BLaER1 treated with 17β-estradiol and CSF1 and Interleukin-3, amounts not matched to agents 10 nM and 100 nM (cell line): ENCODE data around the gene DIS3L2.

Experiments used
- H3K27ac ChIP-seq, 11 experiments: shearing (Covaris generic); formaldehyde crosslinking; 2 replicates each; pipeline ENCODE4 v1.8.1; 2022
- H3K27me3 ChIP-seq, 11 experiments: shearing (Covaris generic); formaldehyde crosslinking; 2 replicates each; pipeline ENCODE4 v1.8.1; 2022
- H3K36me3 ChIP-seq, 11 experiments: shearing (Covaris generic); formaldehyde crosslinking; 2 replicates each; pipeline ENCODE4 v1.8.1; 2022
- H3K4me1 ChIP-seq, 10 experiments: shearing (Covaris generic); formaldehyde crosslinking; 2 replicates each; pipeline ENCODE4 v1.8.1; 2022
- H3K4me2 ChIP-seq, 11 experiments: shearing (Covaris generic); formaldehyde crosslinking; 2 replicates each; pipeline ENCODE4 v1.8.1; 2022
- H3K4me3 ChIP-seq, 10 experiments: shearing (Covaris generic); formaldehyde crosslinking; 2 replicates each; pipeline ENCODE4 v1.8.1; 2022
- H3K9ac ChIP-seq, 11 experiments: shearing (Covaris generic); formaldehyde crosslinking; 2 replicates each; pipeline ENCODE4 v1.8.1; 2022
- H3K9me3 ChIP-seq, 11 experiments: shearing (Covaris generic); formaldehyde crosslinking; replicated peaks in 1 of 11; 2 replicates each; pipeline ENCODE4 v1.8.1; 2022
- H4K20me1 ChIP-seq, 11 experiments: shearing (Covaris generic); formaldehyde crosslinking; 2 replicates each; pipeline ENCODE4 v1.8.1; 2022
- Cebpa-rat ChIP-seq, 11 experiments: shearing (Covaris generic); IDR thresholded peaks; 2 replicates each; pipeline ENCODE4 v1.8.1; 2022

DIS3L2 gene

GRCh38 chr2:232207174-232207573 lies 245.7 kb downstream of the DIS3L2 start:
- Histone ChIP-seq H3K9ac (no peak overlapping the region), H3K4me3 (no peak overlapping the region), H3K27me3 (no peaks in the 10 kb centered on the region), H3K36me3 (peaks cover 12 to 56% (median 39%) of the 10 kb centered on the region in 11 experiments), H3K4me2 (no peak overlapping the region), H3K9me3 (no peaks in the 10 kb centered on the region), H3K4me1 (peaks cover 8 to 14% (median 10%) of the 10 kb centered on the region in 10 experiments), H3K27ac (no peak overlapping the region), H4K20me1 (peaks cover 0 to 6% (median 0%) of the 10 kb centered on the region in 11 experiments; a peak in 1 of 22 replicates)
- no peak for TF ChIP-seq Cebpa-rat (IDR thresholded peaks at IDR 0.05)

- no peak overlapping the region for H3K9ac ChIP-seq
- TF ChIP-seq Cebpa-rat (IDR thresholded peaks at IDR 0.05) = no peak
- H4K20me1 ChIP-seq = peaks cover 0 to 12% (median 0%) of the 10 kb centered on the region in 11 experiments; a peak in 2 of 22 replicates
- H3K4me3 ChIP-seq = no peak overlapping the region
- peaks cover 16 to 27% (median 20%) of the 10 kb centered on the region in 10 experiments for H3K4me1 ChIP-seq
- H3K27me3 ChIP-seq = no peaks in the 10 kb centered on the region
- no peak overlapping the region for H3K4me2 ChIP-seq
- H3K27ac ChIP-seq = no peak overlapping the region
- H3K36me3 ChIP-seq = peaks cover 15 to 51% (median 33%) of the 10 kb centered on the region in 11 experiments
- no peaks in the 10 kb centered on the region for H3K9me3 ChIP-seq
These were observed 248.8 kb downstream of the DIS3L2 start for GRCh38 chr2:232210306-232210705.

GRCh38 chr2:232211743-232212686 lies 250.5 kb downstream of the DIS3L2 start:
- H3K9me3 ChIP-seq = no peaks in the 10 kb centered on the region
- H3K4me1 ChIP-seq = peaks cover 16 to 27% (median 20%) of the 10 kb centered on the region in 10 experiments
- no peak; a peak in 1 of 22 replicates for TF ChIP-seq Cebpa-rat (IDR thresholded peaks at IDR 0.05)
- no peak overlapping the region for H3K27ac ChIP-seq
- peaks cover 0 to 19% (median 0%) of the 10 kb centered on the region in 11 experiments; a peak in 2 of 22 replicates for H4K20me1 ChIP-seq
- H3K27me3 ChIP-seq = no peaks in the 10 kb centered on the region
- H3K36me3 ChIP-seq = peaks cover 15 to 58% (median 35%) of the 10 kb centered on the region in 11 experiments
- no peak overlapping the region for H3K4me3 ChIP-seq
- H3K9ac ChIP-seq = no peak overlapping the region
- peak overlapping the region; percentile 50 to 83 (median 73) for H3K4me2 ChIP-seq

- Histone ChIP-seq H3K4me1 (peaks cover 16 to 27% (median 20%) of the 10 kb centered on the region in 10 experiments), H3K9ac (no peak overlapping the region), H3K27me3 (no peaks in the 10 kb centered on the region), H3K4me2 (peak overlapping the region in 5 of 11 experiments; percentile 58 to 79 (median 71); a peak in 3 of 22 replicates), H3K4me3 (no peak overlapping the region), H3K36me3 (peaks cover 15 to 67% (median 44%) of the 10 kb centered on the region in 11 experiments), H3K27ac (no peak overlapping the region), H3K9me3 (no peaks in the 10 kb centered on the region), H4K20me1 (peaks cover 0 to 19% (median 0%) of the 10 kb centered on the region in 11 experiments; a peak in 2 of 22 replicates)
- TF ChIP-seq Cebpa-rat (IDR thresholded peaks at IDR 0.05) = no peak
These were observed 251.7 kb downstream of the DIS3L2 start for GRCh38 chr2:232213176-232213575.

- Histone ChIP-seq H3K4me2 (no peak overlapping the region), H3K4me3 (no peak overlapping the region), H3K27me3 (no peaks in the 10 kb centered on the region), H4K20me1 (peaks cover 0 to 19% (median 0%) of the 10 kb centered on the region in 11 experiments; a peak in 3 of 22 replicates), H3K9ac (no peak overlapping the region), H3K4me1 (peaks cover 21 to 34% (median 24%) of the 10 kb centered on the region in 10 experiments), H3K27ac (no peak overlapping the region), H3K9me3 (no peaks in the 10 kb centered on the region), H3K36me3 (peaks cover 15 to 66% (median 46%) of the 10 kb centered on the region in 11 experiments)
- TF ChIP-seq Cebpa-rat (IDR thresholded peaks at IDR 0.05) = no peak
These were observed 252.5 kb downstream of the DIS3L2 start for GRCh38 chr2:232214053-232214452.

- Histone ChIP-seq H3K4me2 (no peak overlapping the region), H3K27ac (no peak overlapping the region), H3K9me3 (no peaks in the 10 kb centered on the region), H3K27me3 (no peaks in the 10 kb centered on the region), H3K4me1 (peaks cover 30 to 41% (median 33%) of the 10 kb centered on the region in 10 experiments), H3K36me3 (peaks cover 3 to 48% (median 30%) of the 10 kb centered on the region in 11 experiments; a peak in 19 of 22 replicates), H4K20me1 (peaks cover 0 to 19% (median 0%) of the 10 kb centered on the region in 11 experiments; a peak in 3 of 22 replicates), H3K4me3 (no peak overlapping the region), H3K9ac (no peak overlapping the region)
- no peak for TF ChIP-seq Cebpa-rat (IDR thresholded peaks at IDR 0.05)
These were observed 254.5 kb downstream of the DIS3L2 start for GRCh38 chr2:232216028-232216427.

GRCh38 chr2:232218778-232219495 lies 257.4 kb downstream of the DIS3L2 start:
- H3K36me3 ChIP-seq = peaks cover 14 to 60% (median 37%) of the 10 kb centered on the region in 11 experiments; a peak in 21 of 22 replicates
- peak overlapping the region; percentile 34 to 81 (median 62) for H3K4me2 ChIP-seq
- H3K9me3 ChIP-seq = peaks cover 0 to 9% (median 0%) of the 10 kb centered on the region in 11 experiments; a peak in 2 of 22 replicates
- H4K20me1 ChIP-seq = peaks cover 0 to 10% (median 0%) of the 10 kb centered on the region in 11 experiments; a peak in 3 of 22 replicates
- peaks cover 12 to 24% (median 15%) of the 10 kb centered on the region in 10 experiments for H3K4me1 ChIP-seq
- no peak overlapping the region for H3K4me3 ChIP-seq
- no peak for TF ChIP-seq Cebpa-rat (IDR thresholded peaks at IDR 0.05)
- no peak overlapping the region for H3K9ac ChIP-seq
- peak overlapping the region in 5 of 11 experiments; percentile 1 to 34 (median 32); a peak in 6 of 22 replicates for H3K27ac ChIP-seq
- no peaks in the 10 kb centered on the region for H3K27me3 ChIP-seq

- H3K36me3 ChIP-seq = peaks cover 14 to 58% (median 38%) of the 10 kb centered on the region in 11 experiments; a peak in 20 of 22 replicates
- peaks cover 0 to 10% (median 0%) of the 10 kb centered on the region in 11 experiments; a peak in 3 of 22 replicates for H4K20me1 ChIP-seq
- peak overlapping the region in 3 of 11 experiments; percentile 7 to 34 (median 32); a peak in 5 of 22 replicates for H3K27ac ChIP-seq
- H3K4me2 ChIP-seq = peak overlapping the region; percentile 34 to 81 (median 62)
- peaks cover 0 to 9% (median 0%) of the 10 kb centered on the region in 11 experiments; a peak in 2 of 22 replicates for H3K9me3 ChIP-seq
- TF ChIP-seq Cebpa-rat (IDR thresholded peaks at IDR 0.05) = no peak
- no peak overlapping the region for H3K9ac ChIP-seq
- peaks cover 12 to 24% (median 15%) of the 10 kb centered on the region in 10 experiments for H3K4me1 ChIP-seq
- no peaks in the 10 kb centered on the region for H3K27me3 ChIP-seq
- no peak overlapping the region for H3K4me3 ChIP-seq
These were observed 258.0 kb downstream of the DIS3L2 start for GRCh38 chr2:232219496-232219870.
